ENCODE data around the gene OGFRL1. TPM values are rescaled to one million over a fixed set of nuclear protein-coding genes. Genes with fewer than 3 reads are reported as not detected.

Gene OGFRL1
- total and polyA plus RNA-seq, 2 of the 4 experiments (the other 2 are of a cell fraction) = 5.4 to 5.7 TPM

GRCh38 chr6:71287038-71287437 is 1.6 kb upstream of the OGFRL1 start:
- no peaks in the 10 kb centered on the region for H3K9me1 ChIP-seq (ENCODE audit: insufficient read depth, low read length)
- H2AFZ ChIP-seq (replicated peaks; ENCODE audit: low read length, poor library complexity) = no peak overlapping the region
- ChIA-PET POLR2A (ENCODE audit: unreplicated experiment) (interaction anchor here (1.9 kb wide), 1 partner anchor 37 kb away, joined by 6 read pairs; no protein-coding TSS in a partner anchor), CTCF (interaction anchor here (1.1 kb wide), 1 partner anchor 99 kb away, joined by 3 read pairs; no protein-coding TSS in a partner anchor)
- DNase-seq (peak; percentile 11), ATAC-seq (ENCODE audit: low read depth) (no peak)
- H2AK5ac ChIP-seq (ENCODE audit: low read depth, low read length) = no peak overlapping the region
- no peak overlapping the region for H4K8ac ChIP-seq (ENCODE audit: low read depth in 2 of 2, low read length in 2 of 2)
- H3K79me1 ChIP-seq (ENCODE audit: low read depth in 1 of 2, low read length in 2 of 2) = peaks cover 24 to 30% of the 10 kb centered on the region in 2 experiments
- H3K4ac ChIP-seq (ENCODE audit: low read depth, low read length) = no peak overlapping the region
- in situ Hi-C loops (cut with MboI; ENCODE audit: low sequenced_read_pairs) (loop anchor here (10.0 kb wide), 1 partner anchor 92 kb away; no protein-coding TSS in a partner anchor), intact Hi-C loops (cut with micrococcal nuclease) (no loop called here), dilution Hi-C loops (cut with HindIII; ENCODE audit: low sequenced_read_pairs, unreplicated experiment) (no loop called here)
- no peak overlapping the region for H3K56ac ChIP-seq (ENCODE audit: extremely low read depth, insufficient read depth, low read length)
- peaks cover 6% of the 10 kb centered on the region; the same call in 1 of the 2 replicates for H4K20me1 ChIP-seq (ENCODE audit: insufficient read depth, low read length)
- H3K36me3 ChIP-seq (ENCODE audit: control insufficient read depth, insufficient read depth, low read length) = no peaks in the 10 kb centered on the region
- no peak overlapping the region for H2BK20ac ChIP-seq (ENCODE audit: low read depth, low read length)
- no peak overlapping the region for H2BK5ac ChIP-seq (ENCODE audit: low read depth, low read length, poor library complexity, severe bottlenecking)
- no peak overlapping the region for H3K23ac ChIP-seq (ENCODE audit: low read depth, low read length)
- H3K4me1 ChIP-seq (ENCODE audit: control insufficient read depth, insufficient read depth, low read length) = peaks cover 6% of the 10 kb centered on the region
- no peak overlapping the region for H3K9ac ChIP-seq (ENCODE audit: low read depth, low read length)
- H2BK120ac ChIP-seq (ENCODE audit: low read depth, low read length) = no peak overlapping the region
- H4K5ac ChIP-seq (ENCODE audit: low read depth, low read length) = no peak overlapping the region
- H3K14ac ChIP-seq (replicated peaks; ENCODE audit: low read depth, low read length) = no peak overlapping the region
- no peak overlapping the region for H3K27ac ChIP-seq (ENCODE audit: insufficient read depth, low read length)
- H3K27me3 ChIP-seq (ENCODE audit: control insufficient read depth, insufficient read depth, low read length) = no peaks in the 10 kb centered on the region
- H2AK9ac ChIP-seq (replicated peaks; ENCODE audit: low read depth, low read length, poor library complexity) = no peak overlapping the region
- WGBS, 2 experiments (ENCODE audit: extremely low coverage in 2 of 2, insufficient read length in 1 of 2) = no CpG with 5 or more reads among the region's 7 CpGs
- no peak overlapping the region for H2BK15ac ChIP-seq (ENCODE audit: low read depth, low read length)
- no TSS peak for BruUV-seq (replicated peaks)
- H3K18ac ChIP-seq (ENCODE audit: low read depth, low read length) = no peak overlapping the region
- no peak overlapping the region for H3K4me3 ChIP-seq (ENCODE audit: insufficient read depth, low read depth, low read length)
- H4K91ac ChIP-seq (ENCODE audit: insufficient read depth, low read depth, low read length) = no peak overlapping the region
- 0 out of 2 replicates have a peak overlapping the region, but pooled peaks have one; percentile 52 for H3K4me2 ChIP-seq (ENCODE audit: low read depth, low read length)
- no peaks in the 10 kb centered on the region for H3K9me3 ChIP-seq (ENCODE audit: control insufficient read depth, insufficient read depth, low read length)
- no peak for TF ChIP-seq CEBPB (IDR thresholded peaks at IDR 0.05; ENCODE audit: low read depth, low read length)
- no peak for TF ChIP-seq MAZ (IDR thresholded peaks at IDR 0.05; ENCODE audit: borderline replicate concordance, low read depth, low read length)
- TF ChIP-seq FOS (IDR thresholded peaks at IDR 0.05; ENCODE audit: low read depth, low read length) = no peak
- TF ChIP-seq ELK1 (IDR thresholded peaks at IDR 0.05; ENCODE audit: borderline replicate concordance, low read depth, low read length) = no peak
- TF ChIP-seq RAD21 (IDR thresholded peaks at IDR 0.05; ENCODE audit: low read length) = no peak
- TF ChIP-seq CHD1 (IDR thresholded peaks at IDR 0.05; ENCODE audit: low read depth, low read length) = no peak
- no peak for TF ChIP-seq NFE2L2 (IDR thresholded peaks at IDR 0.05; ENCODE audit: low read depth, low read length)
- TF ChIP-seq CTCF (conservative IDR thresholded peaks at IDR 0.05; ENCODE audit: low read depth, low read length) = no peak
- TF ChIP-seq USF2 (IDR thresholded peaks at IDR 0.05; ENCODE audit: low read depth, low read length) = no peak
